Loucy (cell line): Measurements from ENCODE around the gene TSEN54.

Experiments used
- EZH2phosphoT487 ChIP-seq: fragments of 200-600 bp; IDR thresholded peaks from 2 replicates; pipeline ENCODE4 v1.6.1; 2018; ENCODE audit warnings: antibody characterized with exemption, mild to moderate bottlenecking, moderate library complexity, borderline replicate concordance
- TF ChIP-seq, protein P1 (sequence below): fragments of 200-600 bp; sonication (generic); conservative IDR thresholded peaks from 2 replicates; pipeline ENCODE4 v1.5.1; 2014; ENCODE audit warnings: mild to moderate bottlenecking, antibody characterized with exemption, low read length

DNA sequence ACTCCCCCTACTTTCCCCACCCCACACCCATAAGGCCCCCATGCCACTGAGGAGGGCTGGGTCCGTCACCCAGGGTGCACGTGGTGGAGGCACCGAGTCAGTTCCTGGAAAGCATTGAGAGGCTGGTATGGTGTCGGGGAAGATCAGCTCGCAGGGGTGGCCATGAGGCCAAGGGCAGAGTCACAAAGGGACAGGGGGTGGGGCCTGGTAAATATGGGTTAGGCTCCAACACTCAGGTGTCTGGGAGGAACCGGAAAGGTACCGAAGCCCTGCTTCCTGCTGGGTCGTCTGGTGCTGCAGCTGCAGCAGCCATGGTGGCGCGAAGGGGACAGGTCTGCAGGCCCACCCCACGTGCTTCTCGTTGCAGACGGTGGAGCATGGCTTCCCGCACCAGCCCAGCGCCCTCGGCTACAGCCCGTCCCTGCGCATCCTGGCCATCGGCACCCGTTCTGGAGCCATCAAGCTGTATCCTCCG, 39.4 kb downstream of the TSEN54 start:
- TF ChIP-seq, protein P1, sequence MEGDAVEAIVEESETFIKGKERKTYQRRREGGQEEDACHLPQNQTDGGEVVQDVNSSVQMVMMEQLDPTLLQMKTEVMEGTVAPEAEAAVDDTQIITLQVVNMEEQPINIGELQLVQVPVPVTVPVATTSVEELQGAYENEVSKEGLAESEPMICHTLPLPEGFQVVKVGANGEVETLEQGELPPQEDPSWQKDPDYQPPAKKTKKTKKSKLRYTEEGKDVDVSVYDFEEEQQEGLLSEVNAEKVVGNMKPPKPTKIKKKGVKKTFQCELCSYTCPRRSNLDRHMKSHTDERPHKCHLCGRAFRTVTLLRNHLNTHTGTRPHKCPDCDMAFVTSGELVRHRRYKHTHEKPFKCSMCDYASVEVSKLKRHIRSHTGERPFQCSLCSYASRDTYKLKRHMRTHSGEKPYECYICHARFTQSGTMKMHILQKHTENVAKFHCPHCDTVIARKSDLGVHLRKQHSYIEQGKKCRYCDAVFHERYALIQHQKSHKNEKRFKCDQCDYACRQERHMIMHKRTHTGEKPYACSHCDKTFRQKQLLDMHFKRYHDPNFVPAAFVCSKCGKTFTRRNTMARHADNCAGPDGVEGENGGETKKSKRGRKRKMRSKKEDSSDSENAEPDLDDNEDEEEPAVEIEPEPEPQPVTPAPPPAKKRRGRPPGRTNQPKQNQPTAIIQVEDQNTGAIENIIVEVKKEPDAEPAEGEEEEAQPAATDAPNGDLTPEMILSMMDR, result no peak
- no peak for TF ChIP-seq EZH2phosphoT487
